ENCODE data around the gene SNX25.
A peak's percentile ranks its signal among the peaks of the same experiment; 100 is the strongest.

Gene SNX25

GRCh38 chr4:185269286-185269685 lies 59.9 kb downstream of the SNX25 start:
- DNase-seq, result no peak

- DNase-seq, result no peak
Observed at GRCh38 chr4:185270037-185270436, 60.6 kb downstream of the SNX25 start.

DNA sequence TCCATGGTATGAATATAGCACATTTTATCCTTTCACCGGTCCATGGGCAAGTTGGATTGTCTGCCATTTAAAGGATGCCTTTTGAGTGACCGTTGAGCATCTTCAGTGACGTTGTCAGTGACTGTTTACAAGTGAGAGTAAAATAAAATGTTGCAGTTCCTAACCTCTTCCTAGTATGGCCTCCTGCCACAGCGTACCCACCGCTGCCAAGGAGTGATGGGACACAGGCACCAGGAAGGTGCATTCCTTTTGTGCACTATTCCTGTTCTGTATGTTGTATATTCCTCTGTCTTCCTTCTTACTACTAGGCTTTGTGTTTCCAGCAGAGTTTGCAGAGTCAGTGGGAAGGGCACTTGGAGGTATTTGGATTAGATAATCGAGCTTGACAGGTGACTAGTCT lies 61.5 kb downstream of the SNX25 start:
- no peak for DNase-seq

DNA sequence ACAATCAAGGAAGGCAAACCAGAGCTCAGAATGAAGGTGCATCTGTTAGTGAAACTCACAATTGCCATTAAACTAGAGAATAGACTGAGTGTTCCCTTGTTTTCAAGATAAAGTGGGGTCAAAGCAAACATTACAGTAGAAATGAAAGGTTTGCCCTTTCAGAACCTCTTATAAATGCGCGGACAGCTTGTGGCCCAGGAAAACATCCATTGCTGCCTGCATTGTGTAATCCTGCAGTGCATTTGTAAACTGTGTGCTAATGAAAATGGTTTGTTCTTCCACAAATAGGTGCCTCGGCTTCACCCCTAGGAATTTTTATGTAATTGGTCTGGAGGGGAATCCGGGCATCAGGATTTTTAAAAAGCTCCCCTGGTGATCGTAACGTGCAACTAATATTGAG lies 62.8 kb downstream of the SNX25 start:
- no peak for DNase-seq

DNA sequence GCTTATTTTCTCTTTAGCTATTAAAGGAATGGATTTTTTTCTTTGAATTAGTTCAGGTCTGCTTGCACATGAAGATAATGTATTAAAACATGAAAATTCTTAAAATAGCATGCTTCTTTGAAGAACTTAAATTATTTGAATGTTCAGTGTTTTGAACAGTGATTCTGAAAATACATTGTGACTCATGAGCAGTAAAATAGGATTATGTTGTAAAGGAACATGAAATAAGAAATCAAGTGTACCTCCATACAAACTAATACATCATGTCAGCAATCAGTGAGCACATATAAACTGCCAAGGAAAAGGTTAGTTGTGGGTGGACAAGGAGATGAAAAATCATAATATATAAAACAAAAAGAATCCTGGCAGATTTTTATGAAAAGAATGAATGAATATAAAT lies 66.1 kb downstream of the SNX25 start:
- no peak for DNase-seq

DNA sequence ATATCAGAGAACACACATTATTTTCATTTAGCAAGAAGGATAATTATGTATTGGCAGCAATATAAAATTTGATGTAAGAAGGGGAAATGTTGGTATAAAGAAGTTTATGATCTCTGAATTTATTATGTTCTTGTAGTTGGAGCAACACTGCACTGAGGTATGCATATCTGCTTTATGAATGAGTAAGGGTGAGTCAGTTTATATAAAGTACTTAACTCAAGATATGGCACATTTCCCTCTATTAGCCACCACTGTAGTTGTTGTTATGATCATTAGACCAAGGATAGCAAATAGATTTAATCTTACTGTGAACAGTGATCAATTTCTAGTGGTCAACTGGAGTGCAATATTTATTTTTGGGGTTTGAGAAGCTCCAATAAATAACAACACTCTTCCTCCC lies 66.6 kb downstream of the SNX25 start:
- DNase-seq, result no peak

DNA sequence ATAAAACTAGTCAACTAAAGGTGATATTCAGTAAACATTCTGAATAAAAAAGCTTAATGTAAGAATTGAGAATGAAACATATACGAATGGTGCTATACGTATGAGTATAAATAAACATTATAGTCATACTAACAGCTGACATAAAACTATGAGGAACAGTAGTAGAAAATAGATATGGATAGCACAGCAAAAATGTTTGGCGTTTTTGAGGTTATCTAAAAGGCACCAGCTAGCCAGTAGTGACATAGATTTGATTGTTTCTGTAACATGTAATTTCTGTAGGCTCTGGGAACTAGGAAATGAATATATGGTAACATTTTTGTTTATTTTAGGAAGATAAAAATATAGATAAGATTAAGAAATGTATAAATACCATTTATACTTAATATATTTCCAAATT lies 69.3 kb downstream of the SNX25 start:
- DNase-seq, result no peak

DNA sequence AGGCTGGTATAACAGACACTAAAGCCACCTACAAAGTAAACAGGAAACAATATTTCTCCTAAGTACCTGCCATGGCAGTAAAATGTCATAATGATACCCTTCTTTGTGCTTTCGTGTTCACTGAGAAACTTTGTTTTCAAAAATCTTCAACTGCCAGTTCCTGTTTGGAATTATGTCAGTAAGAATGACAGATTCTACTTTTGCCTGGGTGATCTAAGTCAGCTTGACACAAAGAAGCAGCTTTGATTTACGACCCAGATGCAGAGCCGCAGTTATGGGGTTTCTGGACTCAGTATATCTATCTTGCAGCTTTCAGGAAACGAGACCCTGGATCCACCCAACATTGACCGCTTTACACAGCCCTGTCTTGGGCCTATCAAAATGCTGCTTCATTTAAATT lies 71.2 kb downstream of the SNX25 start:
- DNase-seq, result no peak

DNA sequence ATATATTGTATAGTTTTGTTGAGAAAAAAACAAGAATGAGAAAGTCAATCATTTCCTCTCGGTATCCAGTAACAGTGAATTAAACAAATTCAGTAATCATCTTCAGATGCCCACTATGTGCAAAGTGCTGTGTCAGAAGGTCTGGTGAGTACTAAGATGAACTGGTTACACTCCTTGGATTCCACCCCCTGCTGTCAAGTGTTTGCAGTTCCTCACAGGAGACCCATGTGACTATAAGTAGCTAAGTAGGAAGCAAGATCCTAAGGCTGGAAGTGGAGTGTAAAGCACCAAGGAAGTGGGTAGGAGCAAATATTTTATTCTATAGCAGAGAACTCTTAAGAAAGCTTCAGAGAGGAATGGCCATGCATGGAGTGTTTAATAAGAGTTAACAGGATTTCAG lies 73.6 kb downstream of the SNX25 start:
- no peak for DNase-seq

DNA sequence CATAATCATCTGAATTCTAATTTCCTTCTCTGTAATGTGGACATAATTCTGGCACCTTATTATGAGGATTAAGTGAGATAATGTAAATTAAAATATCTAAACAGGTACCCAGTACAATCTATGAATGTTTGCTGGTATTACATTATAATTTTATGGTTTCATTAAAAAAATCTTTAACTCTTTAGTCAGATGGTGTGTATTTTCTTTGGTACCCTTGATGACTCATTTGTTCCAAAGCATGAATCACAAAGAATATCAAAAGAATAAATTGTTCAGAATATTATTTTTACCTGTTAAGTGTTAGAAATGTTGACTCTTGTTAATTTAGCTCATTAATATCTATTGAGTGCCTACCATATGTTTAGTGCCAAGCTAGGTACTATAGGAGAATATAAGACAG lies 74.3 kb downstream of the SNX25 start:
- DNase-seq, result no peak

GRCh38 chr4:185285632-185286393 lies 76.4 kb downstream of the SNX25 start:
- no peak for DNase-seq

- DNase-seq, result no peak
Observed at GRCh38 chr4:185286571-185286970, 77.2 kb downstream of the SNX25 start.

DNA sequence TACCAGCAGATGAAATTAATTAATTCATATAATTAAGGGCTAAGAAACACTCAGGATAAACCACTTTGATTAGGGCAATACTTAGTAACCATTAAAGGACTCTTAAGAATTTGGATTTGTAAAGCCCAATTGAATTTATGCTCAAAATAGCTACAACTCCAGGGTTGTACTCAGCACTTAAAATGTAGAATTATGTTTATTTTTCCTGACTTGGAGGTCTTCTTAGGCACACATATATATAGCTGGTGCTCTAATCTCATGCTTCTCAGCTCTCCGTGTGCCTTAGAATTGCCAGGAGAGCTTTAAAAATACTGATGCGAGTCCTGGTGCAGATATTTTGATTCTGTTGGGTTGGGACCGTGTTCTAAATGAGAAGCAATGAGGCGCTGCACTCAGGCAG lies 77.6 kb downstream of the SNX25 start:
- no peak for DNase-seq

DNA sequence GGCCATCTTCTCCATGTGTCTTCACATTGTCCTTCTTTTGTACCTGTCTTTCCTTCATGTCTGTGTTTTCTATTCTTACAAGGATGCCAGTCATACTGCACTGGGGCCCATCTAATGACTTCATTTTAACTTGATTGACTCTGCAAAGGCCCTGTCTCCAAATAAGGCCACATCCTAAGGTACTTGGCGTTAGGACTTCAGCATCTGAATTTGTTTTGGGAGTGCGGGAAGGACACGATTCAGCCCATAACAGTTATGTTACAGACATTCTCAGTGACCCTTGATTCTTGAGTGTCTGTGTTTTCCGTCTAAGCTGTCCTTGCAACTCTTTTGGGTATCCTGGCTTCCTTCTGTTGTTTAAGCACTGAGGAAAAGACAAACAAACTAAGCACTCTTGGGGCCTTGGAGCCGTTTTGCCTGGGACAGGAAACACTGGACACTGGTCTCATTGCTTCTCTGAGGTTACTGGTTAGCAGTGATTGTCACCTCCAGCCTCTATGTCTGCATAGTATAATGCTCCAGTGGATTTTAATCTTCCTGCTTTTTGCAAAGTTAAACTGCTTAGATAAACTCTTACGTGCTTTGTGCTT lies 80.7 kb downstream of the SNX25 start:
- DNase-seq, result no peak

GRCh38 chr4:185290656-185291055 lies 81.3 kb downstream of the SNX25 start:
- DNase-seq, result no peak

- DNase-seq, result no peak
Observed at GRCh38 chr4:185293202-185293601, 83.8 kb downstream of the SNX25 start.

- no peak for DNase-seq
Observed at GRCh38 chr4:185296665-185297460, 87.5 kb downstream of the SNX25 start.

- DNase-seq, result no peak
Observed at GRCh38 chr4:185298728-185299430, 89.5 kb downstream of the SNX25 start.

DNA sequence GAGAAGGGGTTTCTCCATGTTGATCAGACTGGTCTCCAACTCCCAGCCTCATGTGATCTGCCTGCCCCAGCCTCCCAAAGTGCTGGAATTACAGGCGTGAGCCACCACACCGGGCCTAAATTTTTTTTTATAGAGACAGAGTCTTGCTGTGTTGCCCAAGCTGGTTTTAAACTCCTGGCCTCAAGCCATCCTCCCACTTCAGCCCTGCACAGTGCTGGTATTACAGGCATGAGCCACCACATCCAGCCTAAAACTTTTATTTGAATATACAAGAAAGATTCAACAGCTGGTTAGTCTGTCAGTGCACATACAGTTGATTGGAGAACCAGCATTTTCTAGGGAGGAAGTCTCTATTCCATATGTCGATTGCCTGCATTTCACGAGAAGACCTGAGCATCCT lies 95.1 kb downstream of the SNX25 start:
- DNase-seq, result no peak

DNA sequence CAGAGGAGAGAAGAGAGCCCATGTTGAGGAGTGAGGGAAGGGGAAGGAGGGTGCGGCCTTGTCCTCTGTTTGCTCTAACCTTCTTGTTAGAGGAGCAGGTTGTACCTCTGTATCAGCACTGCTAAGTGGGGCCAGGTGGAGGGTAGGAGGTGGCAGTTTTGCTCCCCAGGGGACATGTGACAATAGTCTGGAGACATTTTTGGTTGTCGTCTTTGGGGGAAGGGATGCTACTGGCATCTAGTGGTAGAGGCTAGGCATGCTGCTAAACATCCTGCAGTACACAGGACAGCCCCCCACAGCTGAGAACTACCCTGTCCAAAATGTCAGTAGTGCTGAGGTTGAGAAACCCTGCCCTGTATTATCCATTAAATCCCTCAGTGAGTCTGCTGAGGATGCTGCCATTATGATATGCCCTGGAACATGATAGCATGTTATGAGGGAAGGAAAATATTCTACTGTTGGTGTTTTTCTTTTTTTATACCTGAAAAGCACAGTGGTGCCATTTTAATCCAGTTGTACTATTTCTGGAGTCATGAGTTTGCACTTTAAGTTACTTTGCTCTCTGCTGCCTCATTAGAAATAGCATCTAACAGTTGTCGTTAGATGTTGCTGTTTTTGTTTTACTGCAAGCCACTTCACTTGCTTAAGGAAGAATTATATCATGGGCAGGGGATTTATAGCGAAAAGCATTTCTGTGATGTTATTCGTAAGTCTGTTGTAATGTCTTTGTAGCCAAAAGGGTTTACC lies 95.7 kb downstream of the SNX25 start:
- DNase-seq, result peak; percentile 43

DNA sequence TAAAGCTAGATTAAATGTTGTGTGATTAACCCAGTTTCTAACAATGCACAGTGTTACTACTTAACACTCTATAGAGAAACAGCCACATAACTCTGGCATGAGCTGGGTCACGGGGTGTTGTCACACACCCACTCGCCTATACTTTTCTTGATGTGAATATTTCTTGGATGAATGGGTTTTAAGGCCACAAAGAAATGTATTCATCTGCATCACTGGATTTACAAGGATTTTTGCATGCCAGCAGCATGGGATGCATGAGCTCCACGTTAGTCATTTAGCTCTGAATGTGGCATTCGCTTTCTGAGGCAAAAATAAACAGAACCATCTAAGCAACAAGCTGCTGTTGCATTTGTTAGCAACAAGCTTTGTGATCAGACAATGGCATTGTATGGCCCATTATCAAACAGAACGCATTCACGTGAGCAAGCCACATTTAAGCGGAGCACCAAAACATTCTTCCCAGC lies 96.6 kb downstream of the SNX25 start:
- no peak for DNase-seq

DNA sequence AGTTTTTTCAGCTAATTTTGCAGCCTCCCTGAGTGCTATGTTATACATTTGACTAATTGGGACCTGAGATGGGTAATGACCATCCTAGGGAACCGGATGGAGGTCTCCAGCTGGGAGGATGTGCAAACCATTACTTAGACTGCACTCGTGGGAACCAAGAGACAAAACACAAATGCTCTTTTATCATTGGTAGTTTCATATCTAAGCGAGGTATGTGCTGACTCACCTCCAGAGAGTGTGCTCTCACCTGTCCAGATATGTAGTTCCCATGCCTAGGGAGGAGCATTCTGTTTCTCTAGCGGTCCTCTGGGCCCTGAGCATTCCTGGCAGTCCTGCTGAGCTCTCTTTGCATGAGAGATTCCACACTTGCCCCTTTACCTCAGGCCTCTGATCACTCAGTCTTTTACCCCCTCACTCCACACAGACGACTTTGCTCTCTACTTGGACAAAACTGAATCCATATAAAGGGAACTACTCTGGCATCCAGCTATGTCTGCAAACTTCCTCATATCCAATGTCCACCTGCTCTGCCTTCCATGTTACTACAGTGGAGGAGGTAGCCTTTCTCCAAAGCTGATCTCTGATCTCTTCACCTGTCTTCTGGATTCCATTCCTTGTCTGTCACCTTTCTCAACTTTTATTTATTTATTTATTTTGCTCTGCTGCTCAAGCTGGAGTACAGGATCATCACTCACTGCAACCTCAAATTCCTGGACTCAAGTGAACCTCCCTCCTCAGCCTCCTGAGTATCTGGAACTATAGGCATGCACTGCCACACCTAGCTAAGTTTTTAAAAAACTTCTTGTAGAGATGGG lies 97.9 kb downstream of the SNX25 start:
- no peak for DNase-seq

Measured in hematopoietic multipotent progenitor cell treated with erythropoietin and hydrocortisone succinate and interleukin-3 and kit ligand, for 8 days (in vitro differentiated cells).